GM12875 (cell line): ENCODE results near the gene PIP5K1B.

ENCODE experiments used
- H3K4me3 ChIP-seq: one replicate; pipeline ENCODE4 v1.5.1; 2011; ENCODE audit warnings: low read depth, low read length, control low read depth
- TF ChIP-seq, protein P1 (sequence below): IDR thresholded peaks from 2 replicates; pipeline ENCODE4 v1.5.1; 2011; ENCODE audit warnings: low read depth, mild to moderate bottlenecking, control low read depth, inconsistent platforms, low read length, moderate library complexity, borderline replicate concordance; ENCODE audit not compliant: insufficient read depth

Gene PIP5K1B

GRCh38 chr9:69028754-69029153 is 323.7 kb downstream of the PIP5K1B start:
- no peak overlapping the region for H3K4me3 ChIP-seq
- TF ChIP-seq, protein P1, sequence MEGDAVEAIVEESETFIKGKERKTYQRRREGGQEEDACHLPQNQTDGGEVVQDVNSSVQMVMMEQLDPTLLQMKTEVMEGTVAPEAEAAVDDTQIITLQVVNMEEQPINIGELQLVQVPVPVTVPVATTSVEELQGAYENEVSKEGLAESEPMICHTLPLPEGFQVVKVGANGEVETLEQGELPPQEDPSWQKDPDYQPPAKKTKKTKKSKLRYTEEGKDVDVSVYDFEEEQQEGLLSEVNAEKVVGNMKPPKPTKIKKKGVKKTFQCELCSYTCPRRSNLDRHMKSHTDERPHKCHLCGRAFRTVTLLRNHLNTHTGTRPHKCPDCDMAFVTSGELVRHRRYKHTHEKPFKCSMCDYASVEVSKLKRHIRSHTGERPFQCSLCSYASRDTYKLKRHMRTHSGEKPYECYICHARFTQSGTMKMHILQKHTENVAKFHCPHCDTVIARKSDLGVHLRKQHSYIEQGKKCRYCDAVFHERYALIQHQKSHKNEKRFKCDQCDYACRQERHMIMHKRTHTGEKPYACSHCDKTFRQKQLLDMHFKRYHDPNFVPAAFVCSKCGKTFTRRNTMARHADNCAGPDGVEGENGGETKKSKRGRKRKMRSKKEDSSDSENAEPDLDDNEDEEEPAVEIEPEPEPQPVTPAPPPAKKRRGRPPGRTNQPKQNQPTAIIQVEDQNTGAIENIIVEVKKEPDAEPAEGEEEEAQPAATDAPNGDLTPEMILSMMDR, result no peak

DNA sequence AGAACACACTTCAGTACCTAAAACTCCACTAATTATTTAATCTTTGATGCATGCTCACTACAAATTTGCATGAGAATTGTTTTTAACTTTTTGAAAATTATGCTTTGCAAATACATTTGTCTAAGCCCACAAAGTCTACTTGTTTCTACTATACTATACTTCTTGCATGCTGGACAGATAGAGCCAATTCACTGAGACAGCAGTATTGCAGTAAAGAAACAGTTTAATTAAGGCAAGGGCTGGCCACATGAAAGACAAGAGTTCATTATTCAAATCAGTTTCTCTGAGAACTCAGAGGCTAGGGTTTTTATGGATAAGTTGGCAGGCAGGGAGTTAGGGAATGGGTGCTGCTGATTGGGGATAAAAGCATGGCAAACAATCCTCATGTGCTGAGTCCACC is 324.5 kb downstream of the PIP5K1B start:
- TF ChIP-seq, protein P1, result no peak
- H3K4me3 ChIP-seq, result no peak overlapping the region

DNA sequence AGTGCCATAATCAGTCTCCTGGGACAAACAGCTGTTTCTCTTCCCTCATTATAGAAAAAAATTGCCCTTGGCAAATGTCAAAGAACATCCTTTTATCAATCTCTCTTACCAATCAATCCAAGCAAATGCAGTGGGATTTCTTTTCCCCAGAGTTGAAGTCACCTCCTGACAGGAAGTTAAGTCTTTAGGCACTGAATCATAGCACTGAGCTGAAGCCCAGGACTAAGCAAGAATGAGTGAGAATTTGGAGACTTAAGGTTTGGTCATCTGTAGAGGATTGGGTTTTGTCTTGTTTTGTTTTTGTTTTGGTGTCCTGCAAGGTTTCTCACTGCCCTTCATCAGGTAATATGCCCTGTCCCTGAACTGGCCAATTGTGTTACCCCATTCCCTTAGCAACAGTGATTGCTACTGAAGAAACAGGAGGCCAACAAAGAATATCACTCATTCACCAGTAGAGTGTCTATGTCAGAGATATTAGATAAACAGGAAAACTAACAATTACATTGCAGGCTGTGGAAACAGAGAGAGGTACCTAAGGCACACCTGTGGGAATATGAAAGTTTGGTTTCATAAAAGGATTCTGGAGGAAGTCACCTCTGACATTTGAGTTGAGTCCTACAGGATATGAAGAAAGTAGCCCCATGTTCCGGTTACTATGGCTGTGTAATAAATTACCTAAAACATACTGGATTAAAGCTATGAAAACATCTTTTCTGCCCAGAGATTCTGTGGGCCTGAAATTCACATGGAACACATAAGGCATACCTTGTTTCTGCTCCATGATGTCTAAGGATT is 326.0 kb downstream of the PIP5K1B start:
- TF ChIP-seq, protein P1, result no peak

GRCh38 chr9:69034071-69034470 is 329.0 kb downstream of the PIP5K1B start:
- H3K4me3 ChIP-seq, result no peak overlapping the region
- TF ChIP-seq, protein P1, result no peak

More for the DNA sequence above, 326.0 kb downstream of the PIP5K1B start:
- H3K4me3 ChIP-seq, result no peak overlapping the region

DNA sequence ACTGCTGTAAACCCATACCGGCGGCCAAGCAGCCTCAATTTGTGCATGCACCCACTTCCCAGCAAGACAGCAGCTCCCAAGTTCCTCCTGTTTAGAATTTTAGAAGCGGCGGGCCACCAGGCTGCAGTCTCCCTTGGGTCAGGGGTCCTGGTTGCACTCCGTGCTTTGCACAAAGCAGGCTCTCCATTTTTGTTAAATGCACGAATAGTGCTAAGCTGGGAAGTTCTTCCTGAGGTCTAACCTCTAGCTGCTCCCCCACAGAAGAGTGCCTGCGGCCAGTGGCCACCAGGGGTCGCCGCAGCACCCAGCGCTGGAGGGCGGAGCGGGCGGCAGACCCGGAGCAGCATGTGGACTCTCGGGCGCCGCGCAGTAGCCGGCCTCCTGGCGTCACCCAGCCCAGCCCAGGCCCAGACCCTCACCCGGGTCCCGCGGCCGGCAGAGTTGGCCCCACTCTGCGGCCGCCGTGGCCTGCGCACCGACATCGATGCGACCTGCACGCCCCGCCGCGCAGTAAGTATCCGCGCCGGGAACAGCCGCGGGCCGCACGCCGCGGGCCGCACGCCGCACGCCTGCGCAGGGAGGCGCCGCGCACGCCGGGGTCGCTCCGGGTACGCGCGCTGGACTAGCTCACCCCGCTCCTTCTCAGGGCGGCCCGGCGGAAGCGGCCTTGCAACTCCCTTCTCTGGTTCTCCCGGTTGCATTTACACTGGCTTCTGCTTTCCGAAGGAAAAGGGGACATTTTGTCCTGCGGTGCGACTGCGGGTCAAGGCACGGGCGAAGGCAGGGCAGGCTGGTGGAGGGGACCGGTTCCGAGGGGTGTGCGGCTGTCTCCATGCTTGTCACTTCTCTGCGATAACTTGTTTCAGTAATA is 330.6 kb downstream of the PIP5K1B start, which contains the start of gene FXN:
Gene FXN (plus strand): TSS at position 315 of the 871 bp plus-strand sequence. CDS start 31 bp downstream, at position 346.
- peak within 1 kb of the TSS; percentile 80 for H3K4me3 ChIP-seq
- TF ChIP-seq, protein P1, result peak; percentile 99

GRCh38 chr9:69036309-69036708 is 331.3 kb downstream of the PIP5K1B start:
- TF ChIP-seq, protein P1, result no peak
- peak overlapping the region; percentile 80 for H3K4me3 ChIP-seq

- H3K4me3 ChIP-seq, result peak overlapping the region; percentile 80
- TF ChIP-seq, protein P1, result no peak
Measured at GRCh38 chr9:69036799-69037198, 331.8 kb downstream of the PIP5K1B start.
